Measurements from ENCODE around the gene UBE2D1. TPM values are rescaled to one million over a fixed set of nuclear protein-coding genes. Genes with fewer than 3 reads are reported as not detected.

The UBE2D1 gene
- total RNA-seq, 4 donors from 2014 or later, result 3.0 to 21.9 (median 8.9) TPM

- H3K9me3 ChIP-seq, result no peaks in the 10 kb centered on the region
- DNase-seq, result no peak
- H3K4me1 ChIP-seq, result peaks cover 0 to 12% (median 3%) of the 10 kb centered on the region in 4 donors
- H3K27ac ChIP-seq, result no peak overlapping the region
- in situ Hi-C loops (cut with MboI; ENCODE audit: low pct_ligation_motif_present in 1 of 4, low pct_unique_long_range_greater_than_20kb in 1 of 4, low sequenced_read_pairs in 3 of 4) (no loop called here), intact Hi-C loops (cut with DNase I; ENCODE audit: low total_unique reads) (no loop called here)
- H3K36me3 ChIP-seq, result no peaks in the 10 kb centered on the region
- H3K4me3 ChIP-seq, result no peak overlapping the region
- H3K27me3 ChIP-seq, result no peaks in the 10 kb centered on the region
- WGBS, 2 donors (ENCODE audit: low coverage in 1 of 2), result 58% methylated on average over 24 of the region's 25 CpGs; no CpG with 5 or more reads in 1 of the 2 donors
- no peak for TF ChIP-seq POLR2A (IDR thresholded peaks at IDR 0.05)
- TF ChIP-seq POLR2AphosphoS5 (IDR thresholded peaks at IDR 0.05), result no peak
- no peak for TF ChIP-seq EP300 (IDR thresholded peaks at IDR 0.05; ENCODE audit: low read depth)
- no peak for TF ChIP-seq CTCF (IDR thresholded peaks at IDR 0.05)
Measured at GRCh38 chr10:58326967-58327381, 7.8 kb upstream of the UBE2D1 start.

- Histone ChIP-seq H3K4me3 (no peak overlapping the region), H3K36me3 (no peaks in the 10 kb centered on the region), H3K27me3 (no peaks in the 10 kb centered on the region), H3K4me1 (peaks cover 0 to 4% (median 0%) of the 10 kb centered on the region in 4 donors), H3K27ac (no peak overlapping the region), H3K9me3 (no peaks in the 10 kb centered on the region)
- in situ Hi-C loops (cut with MboI; ENCODE audit: low pct_ligation_motif_present in 1 of 4, low pct_unique_long_range_greater_than_20kb in 1 of 4, low sequenced_read_pairs in 3 of 4), result no loop called here
- WGBS, 2 donors (ENCODE audit: low coverage in 1 of 2), result 100% methylated on average over 1 of the region's 1 CpG; no CpG with 5 or more reads in 1 of the 2 donors
- intact Hi-C loops (cut with DNase I; ENCODE audit: low total_unique reads), result no loop called here
- no peak for TF ChIP-seq POLR2AphosphoS5 (IDR thresholded peaks at IDR 0.05)
- TF ChIP-seq CTCF (IDR thresholded peaks at IDR 0.05), result no peak
- TF ChIP-seq EP300 (IDR thresholded peaks at IDR 0.05; ENCODE audit: low read depth), result no peak
- no peak for DNase-seq
Measured at GRCh38 chr10:58328233-58328632, 6.6 kb upstream of the UBE2D1 start.

- intact Hi-C loops (cut with DNase I; ENCODE audit: low total_unique reads) (no loop called here), in situ Hi-C loops (cut with MboI; ENCODE audit: low pct_ligation_motif_present in 1 of 4, low pct_unique_long_range_greater_than_20kb in 1 of 4, low sequenced_read_pairs in 3 of 4) (no loop called here)
- WGBS, 2 donors (ENCODE audit: low coverage in 1 of 2), result 62 to 83% methylated on average over 1 of the region's 1 CpG
- Histone ChIP-seq H3K36me3 (no peaks in the 10 kb centered on the region), H3K4me3 (no peak overlapping the region), H3K27me3 (no peaks in the 10 kb centered on the region), H3K27ac (no peak overlapping the region), H3K4me1 (peaks cover 0 to 5% (median 2%) of the 10 kb centered on the region in 4 donors), H3K9me3 (no peaks in the 10 kb centered on the region)
- TF ChIP-seq POLR2A (IDR thresholded peaks at IDR 0.05), result no peak
- TF ChIP-seq CTCF (IDR thresholded peaks at IDR 0.05), result no peak
- TF ChIP-seq POLR2AphosphoS5 (IDR thresholded peaks at IDR 0.05), result no peak
- TF ChIP-seq EP300 (IDR thresholded peaks at IDR 0.05; ENCODE audit: low read depth), result no peak
- DNase-seq, result no peak
Measured at GRCh38 chr10:58330431-58330830, 4.4 kb upstream of the UBE2D1 start.

- intact Hi-C loops (cut with DNase I; ENCODE audit: low total_unique reads), result no loop called here
- WGBS, 2 donors (ENCODE audit: low coverage in 1 of 2), result 70 to 84% methylated on average over 2 of the region's 2 CpGs
- H3K36me3 ChIP-seq, result no peaks in the 10 kb centered on the region
- H3K27ac ChIP-seq, result no peak overlapping the region
- H3K4me1 ChIP-seq, result peaks cover 0 to 15% (median 12%) of the 10 kb centered on the region in 4 donors
- in situ Hi-C loops (cut with MboI; ENCODE audit: low pct_ligation_motif_present in 1 of 4, low pct_unique_long_range_greater_than_20kb in 1 of 4, low sequenced_read_pairs in 3 of 4), result no loop called here
- TF ChIP-seq POLR2AphosphoS5 (IDR thresholded peaks at IDR 0.05) (no peak), POLR2A (IDR thresholded peaks at IDR 0.05) (no peak), EP300 (IDR thresholded peaks at IDR 0.05; ENCODE audit: low read depth) (no peak), CTCF (IDR thresholded peaks at IDR 0.05) (no peak)
- no peaks in the 10 kb centered on the region for H3K27me3 ChIP-seq
- no peaks in the 10 kb centered on the region for H3K9me3 ChIP-seq
- no peak overlapping the region for H3K4me3 ChIP-seq
- no peak for DNase-seq
Measured at GRCh38 chr10:58331646-58332045, 3.2 kb upstream of the UBE2D1 start.

Measured in transverse colon (tissue), 4 donors.